LNCAP (cell line): ENCODE data around the gene ABCC11.

Experiments used
- CTCF ChIP-seq: fragments of 450-650 bp; IDR thresholded peaks from 2 replicates; pipeline ENCODE4 v1.5.1; 2017; ENCODE audit warnings: mild to moderate bottlenecking

ABCC11 gene

GRCh38 chr16:48272837-48273421, 25.6 kb upstream of the ABCC11 start:
- TF ChIP-seq CTCF, result no peak

- 0 out of 2 replicates have a peak, but pooled peaks have one; percentile 13 for TF ChIP-seq CTCF
These were observed 24.4 kb upstream of the ABCC11 start for GRCh38 chr16:48271728-48272127.

- TF ChIP-seq CTCF, result no peak
These were observed 21.7 kb upstream of the ABCC11 start for GRCh38 chr16:48269011-48269410.

- TF ChIP-seq CTCF, result no peak
These were observed 15.3 kb upstream of the ABCC11 start for GRCh38 chr16:48262631-48263030.

- no peak for TF ChIP-seq CTCF
These were observed 14.2 kb upstream of the ABCC11 start for GRCh38 chr16:48261569-48261968.

- TF ChIP-seq CTCF, result no peak
These were observed 9.3 kb upstream of the ABCC11 start for GRCh38 chr16:48256579-48257177.

- TF ChIP-seq CTCF, result no peak
These were observed 4.7 kb upstream of the ABCC11 start for GRCh38 chr16:48252013-48252412.
